ENCODE results near the gene EIF3K. TPM values are rescaled to one million over a fixed set of nuclear protein-coding genes. Genes with fewer than 3 reads are reported as not detected.
"Not testable (repeated sequence)": the region's sequence is repeated elsewhere in the genome, so short reads cannot be mapped to it uniquely, and the experiment has no call there.

The EIF3K gene
- 100 to 1,000 TPM; 280 to 286 TPM for total RNA-seq

GRCh38 chr19:38618590-38619360 is at the start of gene EIF3K:
EIF3K (plus strand) TSS chr19:38619188; CDS start chr19:38619269, 81 bp downstream.
- CTCF ChIA-PET: interaction anchor here (1.0 to 5.2 kb wide), 6 partner anchors 17 to 216 kb away, joined by 3 to 34 read pairs (median 4); partner anchors contain the start of genes ACTN4 and FAM98C
- POLR2A ChIA-PET: interaction anchor here (0.6 to 1.2 kb wide), 4 partner anchors 15 to 349 kb away, joined by 3 to 4 read pairs (median 4); partner anchors contain the start of gene ACTN4

GRCh38 chr19:38569368-38569983 is 49.5 kb upstream of the EIF3K start:
- ChIA-PET POLR2A (no interaction called here), CTCF (interaction anchor here (0.6 to 1.1 kb wide), 3 partner anchors 16 to 64 kb away, joined by 3 to 4 read pairs (median 3); no protein-coding TSS in a partner anchor)

- CTCF ChIA-PET: no interaction called here
- POLR2A ChIA-PET: no interaction called here
Measured at GRCh38 chr19:38571682-38572081, 47.3 kb upstream of the EIF3K start.

GRCh38 chr19:38577826-38578225 is 41.2 kb upstream of the EIF3K start:
- POLR2A ChIA-PET: no interaction called here
- CTCF ChIA-PET: no interaction called here

- CTCF ChIA-PET: interaction anchor here (1.0 kb wide), 1 partner anchor 39 kb away, joined by 3 read pairs; the partner anchor contains the start of gene EIF3K
- POLR2A ChIA-PET: not testable (repeated sequence)
Measured at GRCh38 chr19:38579304-38579703, 39.7 kb upstream of the EIF3K start.

GRCh38 chr19:38580080-38580479 is 38.9 kb upstream of the EIF3K start:
- ChIA-PET POLR2A (no interaction called here), CTCF (no interaction called here)

GRCh38 chr19:38583219-38583984 is 35.6 kb upstream of the EIF3K start:
- CTCF ChIA-PET: interaction anchor here (0.6 kb wide), 1 partner anchor 77 kb away, joined by 4 read pairs; no protein-coding TSS in a partner anchor
- POLR2A ChIA-PET: no interaction called here

- POLR2A ChIA-PET: no interaction called here
- CTCF ChIA-PET: interaction anchor here (1.5 kb wide), 1 partner anchor 24 kb away, joined by 5 read pairs; no protein-coding TSS in a partner anchor
Measured at GRCh38 chr19:38583985-38584305, 35.0 kb upstream of the EIF3K start.

- POLR2A ChIA-PET: interaction anchor here (1.0 kb wide), 1 partner anchor 17 kb away, joined by 4 read pairs; no protein-coding TSS in a partner anchor
Measured at GRCh38 chr19:38587562-38587961, 31.4 kb upstream of the EIF3K start.

GRCh38 chr19:38588041-38588440 is 30.9 kb upstream of the EIF3K start:
- POLR2A ChIA-PET: interaction anchor here (0.6 to 1.0 kb wide), 2 partner anchors 17 to 106 kb away, joined by 4 read pairs; no protein-coding TSS in a partner anchor
- CTCF ChIA-PET: interaction anchor here (0.5 kb wide), 1 partner anchor 19 kb away, joined by 3 read pairs; no protein-coding TSS in a partner anchor

More at GRCh38 chr19:38587562-38587961, 31.4 kb upstream of the EIF3K start:
- CTCF ChIA-PET: interaction anchor here (0.5 to 0.9 kb wide), 2 partner anchors 18 to 184 kb away, joined by 3 read pairs; partner anchors contain the start of gene FAM98C

- CTCF ChIA-PET: interaction anchor here (0.6 kb wide), 1 partner anchor 390 kb away, joined by 3 read pairs; no protein-coding TSS in a partner anchor
- POLR2A ChIA-PET: no interaction called here
Measured at GRCh38 chr19:38592940-38593339, 26.0 kb upstream of the EIF3K start.

GRCh38 chr19:38596057-38596981 is 22.7 kb upstream of the EIF3K start:
- ChIA-PET CTCF (interaction anchor here (0.7 kb wide), 1 partner anchor 20 kb away, joined by 4 read pairs; no protein-coding TSS in a partner anchor), POLR2A (interaction anchor here (0.5 kb wide), 1 partner anchor 244 kb away, joined by 7 read pairs; no protein-coding TSS in a partner anchor)

GRCh38 chr19:38597075-38597474 is 21.9 kb upstream of the EIF3K start:
- CTCF ChIA-PET: no interaction called here
- POLR2A ChIA-PET: interaction anchor here (0.5 kb wide), 1 partner anchor 244 kb away, joined by 7 read pairs; no protein-coding TSS in a partner anchor

- CTCF ChIA-PET: no interaction called here
- POLR2A ChIA-PET: no interaction called here
Measured at GRCh38 chr19:38599722-38600121, 19.3 kb upstream of the EIF3K start.

GRCh38 chr19:38602856-38603255 is 16.1 kb upstream of the EIF3K start:
- POLR2A ChIA-PET, CTCF ChIA-PET: not testable (repeated sequence)

- ChIA-PET POLR2A (no interaction called here), CTCF (no interaction called here)
Measured at GRCh38 chr19:38606131-38606530, 12.9 kb upstream of the EIF3K start.

- POLR2A ChIA-PET: no interaction called here
- CTCF ChIA-PET: no interaction called here
Measured at GRCh38 chr19:38614289-38614688, 4.7 kb upstream of the EIF3K start.

- POLR2A ChIA-PET: no interaction called here
- CTCF ChIA-PET: interaction anchor here (0.7 to 1.2 kb wide), 3 partner anchors 54 to 211 kb away, joined by 3 to 7 read pairs (median 3); no protein-coding TSS in a partner anchor
Measured at GRCh38 chr19:38615007-38615581, 3.9 kb upstream of the EIF3K start.
